Measurements from ENCODE around the gene MLANA. TPM values are rescaled to one million over a fixed set of nuclear protein-coding genes. Genes with fewer than 3 reads are reported as not detected.

The MLANA gene, protein sequence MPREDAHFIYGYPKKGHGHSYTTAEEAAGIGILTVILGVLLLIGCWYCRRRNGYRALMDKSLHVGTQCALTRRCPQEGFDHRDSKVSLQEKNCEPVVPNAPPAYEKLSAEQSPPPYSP
- polyA plus RNA-seq (2014; cell fraction: cytosol; rRNA removed) = not detected in 2 replicates
- polyA plus RNA-seq (2014; cell fraction: nucleus; rRNA removed) = not detected in 2 replicates

GRCh38 chr9:5890641-5891040 is at the start of gene MLANA:
Gene MLANA (plus strand): TSS chr9:5890889. CDS start chr9:5892475, 1,586 bp downstream.
- no peak for DNase-seq (ENCODE audit: low spot score)

GRCh38 chr9:5841771-5842573 is 48.7 kb upstream of the MLANA start:
- no peak for DNase-seq (ENCODE audit: low spot score)

GRCh38 chr9:5842929-5843793 is 47.5 kb upstream of the MLANA start:
- no peak for DNase-seq (ENCODE audit: low spot score)

- DNase-seq (ENCODE audit: low spot score) = no peak
Observed at GRCh38 chr9:5843794-5844471, 46.8 kb upstream of the MLANA start.

- DNase-seq (ENCODE audit: low spot score) = no peak
Observed at GRCh38 chr9:5845157-5845531, 45.5 kb upstream of the MLANA start.

DNA sequence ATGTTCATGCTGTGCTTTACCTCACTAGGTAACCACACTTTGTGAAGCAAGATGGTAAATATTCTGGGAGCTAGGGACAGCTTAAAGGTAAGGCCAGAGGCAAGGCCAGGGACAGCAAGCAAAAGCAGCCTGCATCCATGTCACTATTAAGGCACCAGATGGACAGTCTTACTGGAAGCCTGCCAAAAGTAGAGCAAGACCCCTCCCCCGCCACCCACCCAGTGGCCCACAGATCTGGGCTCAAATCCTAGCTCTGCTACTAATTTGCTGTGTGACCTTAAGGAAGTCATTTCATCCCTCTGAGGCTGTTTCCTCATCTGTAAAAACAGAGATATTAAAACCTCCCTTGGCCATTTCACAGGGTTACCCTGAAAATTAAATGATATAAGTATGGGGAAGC is 44.6 kb upstream of the MLANA start:
- DNase-seq (ENCODE audit: low spot score) = peak; percentile 20

DNA sequence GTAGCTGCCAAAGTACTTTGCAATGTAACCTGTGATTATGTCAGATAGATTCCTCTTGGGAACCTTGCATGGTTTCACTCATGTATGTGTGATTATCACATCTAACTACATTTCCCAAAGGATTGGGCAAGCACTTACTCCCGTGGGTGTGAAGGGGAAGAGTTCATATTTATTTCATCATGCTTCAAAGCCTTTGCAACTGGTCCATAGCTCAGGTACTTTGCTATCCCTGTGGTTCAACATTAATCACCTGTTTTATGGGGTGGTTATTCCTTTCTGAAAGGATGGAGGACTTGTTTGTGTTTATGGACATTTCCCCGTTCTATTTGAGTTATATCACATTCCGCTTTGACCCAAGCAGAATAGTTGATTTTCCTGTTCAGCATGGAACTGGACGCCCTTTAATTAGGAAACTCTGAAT is 44.2 kb upstream of the MLANA start:
- no peak for DNase-seq (ENCODE audit: low spot score)

GRCh38 chr9:5848372-5848882 is 42.3 kb upstream of the MLANA start:
- DNase-seq (ENCODE audit: low spot score) = no peak

DNA sequence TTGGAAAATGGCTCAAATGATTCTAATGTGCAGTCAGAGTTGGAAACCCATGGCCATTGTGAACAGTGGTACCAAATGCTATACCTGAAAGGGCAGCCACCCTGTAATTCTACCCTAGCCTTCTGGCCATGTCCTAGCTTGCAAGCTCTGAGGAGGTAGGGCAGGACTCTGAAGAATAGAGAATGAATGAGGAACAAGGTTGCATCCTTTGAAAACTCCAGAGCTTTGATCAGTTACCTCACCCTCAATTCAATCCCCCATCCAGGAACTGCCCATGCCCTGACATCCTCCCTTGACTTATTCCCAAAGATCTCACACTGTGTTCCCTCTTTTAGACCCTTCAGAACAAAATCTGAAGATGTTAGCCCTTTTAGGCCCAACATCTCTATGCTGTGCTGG is 40.0 kb upstream of the MLANA start:
- DNase-seq (ENCODE audit: low spot score) = no peak

- DNase-seq (ENCODE audit: low spot score) = no peak
Observed at GRCh38 chr9:5851445-5851844, 39.2 kb upstream of the MLANA start.

- no peak for DNase-seq (ENCODE audit: low spot score)
Observed at GRCh38 chr9:5852987-5853386, 37.7 kb upstream of the MLANA start.

- DNase-seq (ENCODE audit: low spot score) = no peak
Observed at GRCh38 chr9:5853617-5854016, 37.1 kb upstream of the MLANA start.

- DNase-seq (ENCODE audit: low spot score) = no peak
Observed at GRCh38 chr9:5854063-5854790, 36.5 kb upstream of the MLANA start.

- DNase-seq (ENCODE audit: low spot score) = no peak
Observed at GRCh38 chr9:5857928-5858327, 32.8 kb upstream of the MLANA start.

DNA sequence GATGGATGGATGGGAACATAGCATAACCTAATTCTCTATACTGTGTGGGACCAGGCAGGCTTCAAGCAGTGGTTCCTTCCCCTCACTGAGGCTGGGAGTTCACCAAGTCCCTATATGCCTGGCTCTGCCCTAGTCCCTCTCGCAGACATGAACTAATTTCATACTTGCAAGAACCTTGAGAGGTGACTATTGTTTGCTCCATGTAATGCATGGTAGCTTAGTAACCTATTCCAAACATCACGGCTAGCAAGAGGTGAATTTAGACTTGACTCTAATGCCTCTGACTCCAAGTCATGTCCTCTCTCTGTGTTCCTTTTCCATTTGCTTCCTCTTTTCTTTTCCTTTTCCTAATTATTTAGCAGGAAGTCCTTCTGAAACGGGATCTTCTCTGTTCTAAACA is 31.9 kb upstream of the MLANA start:
- no peak for DNase-seq (ENCODE audit: low spot score)

DNA sequence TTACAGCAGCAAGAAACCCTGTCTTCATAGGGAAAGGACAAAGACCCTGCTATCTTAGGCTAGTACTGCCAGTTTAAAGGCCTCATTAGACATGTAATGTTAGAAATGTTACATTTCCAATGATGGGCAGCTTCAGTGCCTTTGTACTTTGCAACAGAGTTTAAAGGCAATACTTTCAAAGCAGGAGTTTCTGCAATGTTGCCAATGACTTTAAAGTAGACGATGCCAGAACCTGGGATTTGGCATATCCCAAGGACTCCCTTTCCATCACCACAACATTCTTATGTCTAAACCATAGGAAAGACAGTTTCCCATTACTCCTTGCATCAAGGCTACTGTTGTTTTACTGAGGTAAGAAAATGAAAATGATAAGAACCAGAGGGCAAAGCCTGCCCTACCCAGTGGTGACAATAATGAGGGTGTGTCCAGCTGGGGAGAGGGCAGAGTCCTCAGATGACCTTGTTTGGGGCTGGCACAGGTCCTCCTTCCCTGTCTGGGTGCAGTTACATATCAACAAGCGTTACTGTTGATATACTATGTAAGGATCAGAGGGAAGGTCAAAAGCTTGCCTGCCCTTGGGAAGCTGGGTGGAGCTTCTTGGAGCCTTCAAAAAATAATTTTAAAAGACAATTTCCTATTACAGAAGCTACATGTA is 27.5 kb upstream of the MLANA start:
- no peak for DNase-seq (ENCODE audit: low spot score)

DNA sequence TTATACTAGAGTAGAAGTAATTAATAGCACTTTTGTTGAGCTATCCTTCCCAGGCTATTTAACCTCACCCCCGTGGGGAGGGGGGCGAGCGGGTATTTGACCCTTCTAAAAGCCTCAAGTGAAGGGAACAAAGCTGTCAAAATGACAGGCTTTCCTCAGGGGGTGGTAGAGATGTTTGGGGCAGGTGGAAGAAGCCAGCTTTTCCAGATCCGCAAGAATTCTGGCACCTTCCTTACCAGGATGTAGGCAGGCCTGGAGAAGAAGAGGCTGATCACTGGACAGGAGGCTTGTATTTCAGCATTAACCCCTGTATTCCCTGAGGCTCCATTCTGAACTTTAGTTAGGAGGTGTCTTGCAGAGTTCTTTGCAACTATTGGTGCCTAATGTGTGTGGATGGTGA is 26.2 kb upstream of the MLANA start:
- DNase-seq (ENCODE audit: low spot score) = no peak

- no peak for DNase-seq (ENCODE audit: low spot score)
Observed at GRCh38 chr9:5866272-5866671, 24.4 kb upstream of the MLANA start.

- DNase-seq (ENCODE audit: low spot score) = no peak
Observed at GRCh38 chr9:5866685-5867084, 24.0 kb upstream of the MLANA start.

GRCh38 chr9:5868235-5868634 is 22.5 kb upstream of the MLANA start:
- no peak for DNase-seq (ENCODE audit: low spot score)
